ENCODE results near the gene COX18.

- TF ChIP-seq, protein P1, sequence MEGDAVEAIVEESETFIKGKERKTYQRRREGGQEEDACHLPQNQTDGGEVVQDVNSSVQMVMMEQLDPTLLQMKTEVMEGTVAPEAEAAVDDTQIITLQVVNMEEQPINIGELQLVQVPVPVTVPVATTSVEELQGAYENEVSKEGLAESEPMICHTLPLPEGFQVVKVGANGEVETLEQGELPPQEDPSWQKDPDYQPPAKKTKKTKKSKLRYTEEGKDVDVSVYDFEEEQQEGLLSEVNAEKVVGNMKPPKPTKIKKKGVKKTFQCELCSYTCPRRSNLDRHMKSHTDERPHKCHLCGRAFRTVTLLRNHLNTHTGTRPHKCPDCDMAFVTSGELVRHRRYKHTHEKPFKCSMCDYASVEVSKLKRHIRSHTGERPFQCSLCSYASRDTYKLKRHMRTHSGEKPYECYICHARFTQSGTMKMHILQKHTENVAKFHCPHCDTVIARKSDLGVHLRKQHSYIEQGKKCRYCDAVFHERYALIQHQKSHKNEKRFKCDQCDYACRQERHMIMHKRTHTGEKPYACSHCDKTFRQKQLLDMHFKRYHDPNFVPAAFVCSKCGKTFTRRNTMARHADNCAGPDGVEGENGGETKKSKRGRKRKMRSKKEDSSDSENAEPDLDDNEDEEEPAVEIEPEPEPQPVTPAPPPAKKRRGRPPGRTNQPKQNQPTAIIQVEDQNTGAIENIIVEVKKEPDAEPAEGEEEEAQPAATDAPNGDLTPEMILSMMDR (IDR thresholded peaks at IDR 0.05), result no peak
- TF ChIP-seq POLR2AphosphoS5 (IDR thresholded peaks at IDR 0.05), result no peak
Measured at GRCh38 chr4:73018595-73018994, 50.9 kb downstream of the COX18 start.

Measured in transverse colon (tissue), 4 donors.